PC-3 (cell line): ENCODE data around the gene CNST.
"Not testable (repeated sequence)": the region's sequence is repeated elsewhere in the genome, so short reads cannot be mapped to it uniquely, and the experiment has no call there.

Source experiments
- EZH2phosphoT487 ChIP-seq: fragments of 300-600 bp; sonication (generic); IDR thresholded peaks from 2 replicates; pipeline ENCODE4 v1.6.1; 2018; ENCODE audit warnings: mild to moderate bottlenecking, antibody characterized with exemption, low read length, borderline replicate concordance
- TF ChIP-seq, protein P1 (sequence below): fragments of 300-600 bp; sonication (generic); conservative IDR thresholded peaks from 2 replicates; pipeline ENCODE4 v1.5.1; 2017; ENCODE audit warnings: antibody characterized with exemption, low read depth, mild to moderate bottlenecking, low read length

DNA sequence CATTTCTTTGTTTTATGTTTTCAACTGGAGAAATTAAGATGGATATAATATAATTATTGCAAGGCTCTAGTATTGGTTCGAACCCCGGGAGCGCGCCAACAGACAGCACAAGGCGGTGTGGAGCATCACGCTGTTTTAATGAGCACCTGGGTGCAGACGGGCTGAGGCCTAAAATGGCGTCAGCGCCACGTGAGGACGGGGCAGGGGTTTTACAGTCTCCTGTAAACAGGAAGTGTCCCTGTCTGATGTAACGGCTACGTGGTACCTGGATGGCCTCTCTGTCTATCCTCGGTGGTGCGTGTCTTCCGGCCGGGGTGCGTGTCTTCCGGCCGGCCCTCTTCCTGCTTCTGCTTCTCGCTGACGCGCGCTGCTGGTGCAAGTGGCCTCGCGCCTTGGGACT, 68.4 kb downstream of the CNST start:
- TF ChIP-seq, protein P1, sequence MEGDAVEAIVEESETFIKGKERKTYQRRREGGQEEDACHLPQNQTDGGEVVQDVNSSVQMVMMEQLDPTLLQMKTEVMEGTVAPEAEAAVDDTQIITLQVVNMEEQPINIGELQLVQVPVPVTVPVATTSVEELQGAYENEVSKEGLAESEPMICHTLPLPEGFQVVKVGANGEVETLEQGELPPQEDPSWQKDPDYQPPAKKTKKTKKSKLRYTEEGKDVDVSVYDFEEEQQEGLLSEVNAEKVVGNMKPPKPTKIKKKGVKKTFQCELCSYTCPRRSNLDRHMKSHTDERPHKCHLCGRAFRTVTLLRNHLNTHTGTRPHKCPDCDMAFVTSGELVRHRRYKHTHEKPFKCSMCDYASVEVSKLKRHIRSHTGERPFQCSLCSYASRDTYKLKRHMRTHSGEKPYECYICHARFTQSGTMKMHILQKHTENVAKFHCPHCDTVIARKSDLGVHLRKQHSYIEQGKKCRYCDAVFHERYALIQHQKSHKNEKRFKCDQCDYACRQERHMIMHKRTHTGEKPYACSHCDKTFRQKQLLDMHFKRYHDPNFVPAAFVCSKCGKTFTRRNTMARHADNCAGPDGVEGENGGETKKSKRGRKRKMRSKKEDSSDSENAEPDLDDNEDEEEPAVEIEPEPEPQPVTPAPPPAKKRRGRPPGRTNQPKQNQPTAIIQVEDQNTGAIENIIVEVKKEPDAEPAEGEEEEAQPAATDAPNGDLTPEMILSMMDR: not testable (repeated sequence)
- TF ChIP-seq EZH2phosphoT487: not testable (repeated sequence)
